H9 (cell line): ENCODE measurements around the gene PRR9. TPM values are rescaled to one million over a fixed set of nuclear protein-coding genes. Genes with fewer than 3 reads are reported as not detected.

Source experiments
- DNase-seq: peaks from one replicate; pipeline ENCODE4 v3.0.0-alpha.2; 2017
- H2AFZ ChIP-seq: one replicate; pipeline ENCODE4 v1.6.1; 2013; ENCODE audit warnings: mild to moderate bottlenecking, low read length, control low read depth, moderate library complexity
- H2AK5ac ChIP-seq: 2 replicates; pipeline ENCODE4 v1.6.1; 2013; ENCODE audit warnings: low read length, control low read depth, mixed read lengths; ENCODE audit not compliant: insufficient read length
- H2BK120ac ChIP-seq: one replicate; pipeline ENCODE4 v1.6.1; 2013; ENCODE audit warnings: low read depth, mild to moderate bottlenecking, low read length, control low read depth, inconsistent platforms; ENCODE audit not compliant: poor library complexity, severe bottlenecking
- H2BK12ac ChIP-seq: 2 replicates; pipeline ENCODE4 v1.6.1; 2013; ENCODE audit warnings: low read length, control low read depth, mixed read lengths, low read depth; ENCODE audit not compliant: insufficient read length
- H2BK15ac ChIP-seq: 2 replicates; pipeline ENCODE4 v1.6.1; 2013; ENCODE audit warnings: low read depth, low read length, control low read depth
- H2BK20ac ChIP-seq: one replicate; pipeline ENCODE4 v1.6.1; 2013; ENCODE audit warnings: low read depth, mild to moderate bottlenecking, low read length, control low read depth, inconsistent platforms; ENCODE audit not compliant: poor library complexity, severe bottlenecking
- H2BK5ac ChIP-seq: 2 replicates; pipeline ENCODE4 v1.6.1; 2013; ENCODE audit warnings: low read length, control low read depth, mixed read lengths; ENCODE audit not compliant: insufficient read length
- H3K14ac ChIP-seq: 2 replicates; pipeline ENCODE4 v1.6.1; 2013; ENCODE audit warnings: low read length, control low read depth; ENCODE audit not compliant: insufficient read depth
- H3K18ac ChIP-seq: 2 replicates; pipeline ENCODE4 v1.6.1; 2013; ENCODE audit warnings: low read depth, mild to moderate bottlenecking, mixed read lengths, low read length, control low read depth; ENCODE audit not compliant: insufficient read length
- H3K23ac ChIP-seq: 2 replicates; pipeline ENCODE4 v1.6.1; 2013; ENCODE audit warnings: low read length, control low read depth, mixed read lengths, low read depth; ENCODE audit not compliant: insufficient read length
- H3K23me2 ChIP-seq: 2 replicates; pipeline ENCODE4 v1.6.1; 2013; ENCODE audit warnings: low read depth, mild to moderate bottlenecking, mixed read lengths, low read length, control low read depth; ENCODE audit not compliant: insufficient read length, poor library complexity, severe bottlenecking
- H3K27ac ChIP-seq: 2 replicates; pipeline ENCODE4 v1.5.1; 2013; ENCODE audit warnings: low read length, control low read depth, mixed read lengths, low read depth; ENCODE audit not compliant: insufficient read length
- H3K27me3 ChIP-seq: 2 replicates; pipeline ENCODE4 v1.6.1; 2013; ENCODE audit warnings: low read length, control low read depth, inconsistent platforms; ENCODE audit not compliant: insufficient read depth
- H3K4ac ChIP-seq: 2 replicates; pipeline ENCODE4 v1.6.1; 2013; ENCODE audit warnings: low read depth, mild to moderate bottlenecking, control low read depth, inconsistent platforms, low read length, moderate library complexity
- H3K4me1 ChIP-seq: 2 replicates; pipeline ENCODE4 v1.6.1; 2013; ENCODE audit warnings: low read length, control low read depth, inconsistent platforms; ENCODE audit not compliant: insufficient read depth
- H3K4me2 ChIP-seq: 2 replicates; pipeline ENCODE4 v1.6.1; 2013; ENCODE audit warnings: low read length, control low read depth, mixed read lengths; ENCODE audit not compliant: insufficient read length, insufficient read depth
- H3K56ac ChIP-seq: 2 replicates; pipeline ENCODE4 v1.6.1; 2013; ENCODE audit warnings: low read depth, mild to moderate bottlenecking, mixed read lengths, low read length, control low read depth; ENCODE audit not compliant: insufficient read length
- H3K79me1 ChIP-seq: 2 replicates; pipeline ENCODE4 v1.6.1; 2013; ENCODE audit warnings: low read depth, mild to moderate bottlenecking, moderate library complexity, low read length, control low read depth, inconsistent platforms; ENCODE audit not compliant: insufficient read depth, poor library complexity, severe bottlenecking
- H3K79me2 ChIP-seq: 2 replicates; pipeline ENCODE4 v1.6.1; 2013; ENCODE audit warnings: low read length, control low read depth, inconsistent platforms; ENCODE audit not compliant: insufficient read depth
- H3K9ac ChIP-seq: 2 replicates; pipeline ENCODE4 v1.6.1; 2013; ENCODE audit warnings: low read length, control low read depth, mixed read lengths; ENCODE audit not compliant: insufficient read length; ENCODE audit errors: extremely low read depth
- H3K9me3 ChIP-seq: one replicate; pipeline ENCODE4 v1.6.1; 2013; ENCODE audit warnings: low read depth, low read length, inconsistent platforms; ENCODE audit not compliant: control insufficient read depth
- H3T11ph ChIP-seq: one replicate; pipeline ENCODE4 v1.6.1; 2013; ENCODE audit warnings: mild to moderate bottlenecking, low read length, control low read depth, inconsistent platforms
- H4K20me1 ChIP-seq: one replicate; pipeline ENCODE4 v1.6.1; 2013; ENCODE audit not compliant: control insufficient read depth, insufficient read length, insufficient read depth
- H4K5ac ChIP-seq: 2 replicates; pipeline ENCODE4 v1.6.1; 2013; ENCODE audit warnings: low read depth, mild to moderate bottlenecking, mixed read lengths, low read length, control low read depth; ENCODE audit not compliant: insufficient read length
- H4K8ac ChIP-seq: replicated peaks from 2 replicates; pipeline ENCODE4 v1.6.1; 2013; ENCODE audit warnings: low read length, control low read depth, mixed read lengths, low read depth; ENCODE audit not compliant: insufficient read length
- H4K91ac ChIP-seq: 2 replicates; pipeline ENCODE4 v1.6.1; 2013; ENCODE audit warnings: low read depth, mild to moderate bottlenecking, moderate library complexity, mixed read lengths, low read length, control low read depth; ENCODE audit not compliant: insufficient read length
- H3K27ac Mint-ChIP-seq, 3 experiments: 2 replicates in 2 of 3; 3 replicates in 1 of 3; pipeline ENCODE4 v1.8.0; 2020 to 2021; ENCODE audit warnings: mixed read lengths in 3 of 3, mild to moderate bottlenecking in 1 of 3, moderate library complexity in 1 of 3
- H3K27me3 Mint-ChIP-seq: 2 replicates; pipeline ENCODE4 v1.8.0; 2021; ENCODE audit warnings: low read depth, mild to moderate bottlenecking, moderate library complexity, mixed read lengths
- H3K36me3 Mint-ChIP-seq, 3 experiments: 2 replicates in 2 of 3; 3 replicates in 1 of 3; pipeline ENCODE4 v1.8.0; 2020 to 2021; ENCODE audit warnings: low read depth in 3 of 3, mixed read lengths in 3 of 3; ENCODE audit not compliant: insufficient read depth in 1 of 3
- H3K4me1 Mint-ChIP-seq, 2 experiments: 2 replicates each; pipeline ENCODE4 v1.8.0; 2020; ENCODE audit warnings: mixed read lengths in 2 of 2
- H3K4me3 Mint-ChIP-seq, 2 experiments: 2 replicates in 1 of 2; 3 replicates in 1 of 2; pipeline ENCODE4 v1.8.0; 2020 to 2021; ENCODE audit warnings: mild to moderate bottlenecking in 2 of 2, mixed read lengths in 2 of 2, moderate library complexity in 1 of 2
- H3K9me3 Mint-ChIP-seq, 2 experiments: 2 replicates in 1 of 2; 3 replicates in 1 of 2; pipeline ENCODE4 v1.8.0; 2020; ENCODE audit warnings: mild to moderate bottlenecking in 2 of 2, mixed read lengths in 2 of 2, moderate library complexity in 1 of 2
- CTCF ChIP-seq: fragments of 200-600 bp; sonication (generic); conservative IDR thresholded peaks from 3 replicates; pipeline ENCODE4 v1.8.0; 2021; ENCODE audit warnings: antibody characterized with exemption, mild to moderate bottlenecking
- WGBS: extraction: QIAGEN DNeasy Blood & Tissue Kit; methylation state at CpG from one replicate; pipeline ENCODE4 v1.1.7; 2013; ENCODE audit warnings: missing lambda C conversion rate, low lambda C conversion rate, mixed read lengths; ENCODE audit not compliant: insufficient read length; ENCODE audit errors: extremely low coverage; 5-methylcytosine and 5-hydroxymethylcytosine counted together
- total RNA-seq: library from RNA; stranded (reverse); gene quantifications from 2 replicates; pipeline ENCODE4 v1.2.1, GENCODE V29; 2021

Gene PRR9
- total RNA-seq, 1 experiment from 2014 or later, result not detected

- Histone ChIP-seq H2AFZ (no peak overlapping the region), H2AK5ac (no peak overlapping the region), H2BK20ac (no peak overlapping the region), H4K8ac (no peak overlapping the region), H3K23ac (no peak overlapping the region), H3K18ac (no peak overlapping the region), H2BK120ac (no peak overlapping the region), H3K4ac (no peak overlapping the region), H4K91ac (no peak overlapping the region), H4K20me1 (no peaks in the 10 kb centered on the region), H4K5ac (no peak overlapping the region), H3K27ac (no peak overlapping the region), H3K27me3 (no peaks in the 10 kb centered on the region), H3K79me2 (no peaks in the 10 kb centered on the region), H3K23me2 (no peaks in the 10 kb centered on the region), H3K14ac (no peak overlapping the region), H3K4me1 (no peaks in the 10 kb centered on the region), H3T11ph (no peak overlapping the region), H3K4me2 (no peak overlapping the region), H3K9me3 (no peaks in the 10 kb centered on the region), H2BK12ac (no peak overlapping the region), H2BK15ac (no peak overlapping the region), H3K79me1 (no peaks in the 10 kb centered on the region), H3K56ac (no peak overlapping the region), H3K9ac (no peak overlapping the region), H2BK5ac (no peak overlapping the region)
- H3K4me1 Mint-ChIP-seq, result peaks cover 4 to 11% of the 10 kb centered on the region in 2 experiments; a peak in 2 of 4 replicates
- no peaks in the 10 kb centered on the region for H3K36me3 Mint-ChIP-seq
- peaks cover 8% of the 10 kb centered on the region for H3K27me3 Mint-ChIP-seq
- H3K4me3 Mint-ChIP-seq, result no peak overlapping the region
- WGBS, result no CpG with 5 or more reads among the region's 7 CpGs
- no peaks in the 10 kb centered on the region; a peak in 1 of 5 replicates for H3K9me3 Mint-ChIP-seq
- H3K27ac Mint-ChIP-seq, result no peak overlapping the region
- DNase-seq, result no peak
- no peak for TF ChIP-seq CTCF
These were observed 7.2 kb upstream of the PRR9 start for GRCh38 chr1:153210206-153210605.
